NK-92 (cell line): ENCODE results near the gene BRINP1.
"Not testable (repeated sequence)": the region's sequence is repeated elsewhere in the genome, so short reads cannot be mapped to it uniquely, and the experiment has no call there.

Experiments
- DNase-seq: peaks from one replicate; lab custom pipeline; 2025; ENCODE audit not compliant: unreplicated experiment; lab: John Stamatoyannopoulos, UW

BRINP1 gene

DNA sequence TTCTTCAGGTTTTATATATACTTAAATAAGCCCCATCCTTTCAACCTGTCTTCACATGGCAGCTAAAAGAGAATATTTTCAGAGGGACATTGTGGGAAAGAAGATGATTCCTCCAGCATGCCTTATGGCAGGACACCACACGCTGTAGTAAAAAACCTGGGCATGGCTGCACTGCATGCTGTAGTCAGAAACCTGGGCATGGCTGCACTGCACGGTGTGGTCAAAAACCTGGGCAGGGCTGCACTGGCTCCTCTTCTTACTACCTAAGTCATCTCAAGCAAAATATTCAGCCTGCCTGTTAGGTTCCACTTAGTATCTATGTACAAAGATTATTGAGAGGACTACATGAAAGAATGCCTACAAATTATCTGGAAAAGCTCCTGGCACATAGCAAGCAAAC, 153.6 kb downstream of the BRINP1 start:
- DNase-seq: no peak

GRCh38 chr9:119213471-119213870, 155.8 kb downstream of the BRINP1 start:
- DNase-seq: no peak

DNA sequence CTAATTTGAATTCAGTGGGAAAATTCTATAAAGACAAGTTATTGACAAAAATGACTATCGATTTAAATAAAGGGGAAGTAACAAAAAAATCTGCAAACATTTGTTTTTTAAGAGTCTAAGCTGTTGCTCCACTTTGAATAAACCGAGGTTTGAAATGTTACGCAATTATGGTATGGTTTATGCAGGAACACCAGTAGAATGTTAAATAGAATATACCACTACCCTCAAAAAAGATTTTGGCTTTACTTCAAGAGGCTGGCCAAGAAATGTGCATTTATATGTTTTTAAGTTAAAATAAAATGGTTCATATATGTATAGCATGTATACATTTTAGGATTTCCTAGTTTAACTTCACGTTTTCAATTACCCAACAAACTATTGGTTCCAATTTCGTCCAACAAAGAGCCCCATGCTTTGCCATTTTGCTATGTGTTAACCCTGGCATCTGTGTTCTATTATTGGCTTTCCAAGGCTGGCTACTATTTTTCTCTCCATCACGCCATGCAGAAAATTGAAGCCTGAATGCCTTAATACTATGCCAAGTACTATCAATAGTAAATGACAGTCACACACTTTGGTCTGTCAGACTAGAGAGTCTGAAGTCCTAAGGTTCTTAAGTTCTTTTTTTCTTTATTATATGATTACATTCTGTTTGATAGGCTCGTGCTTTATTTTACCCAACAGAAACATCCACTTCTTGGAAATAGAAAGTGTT, 171.2 kb downstream of the BRINP1 start:
- no peak for DNase-seq

DNA sequence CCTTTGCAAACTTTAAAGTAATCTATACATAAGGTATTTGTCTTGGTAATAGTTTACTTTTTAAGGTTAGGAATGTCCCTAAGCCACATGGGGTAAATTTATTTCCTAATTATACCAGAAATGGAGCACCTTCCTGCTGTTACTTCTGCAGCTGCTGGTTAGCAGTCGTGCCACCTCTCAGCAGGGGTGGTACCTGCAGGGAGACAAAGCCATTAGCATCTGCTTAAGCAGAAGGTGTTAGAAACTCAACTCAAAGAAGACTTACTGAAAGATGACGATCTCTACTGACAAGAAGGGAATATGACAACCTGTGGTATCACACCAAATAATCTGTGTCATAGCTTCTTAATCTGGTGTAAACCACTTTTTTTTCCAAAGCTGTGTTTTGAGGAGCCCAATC, 173.7 kb downstream of the BRINP1 start:
- no peak for DNase-seq

DNA sequence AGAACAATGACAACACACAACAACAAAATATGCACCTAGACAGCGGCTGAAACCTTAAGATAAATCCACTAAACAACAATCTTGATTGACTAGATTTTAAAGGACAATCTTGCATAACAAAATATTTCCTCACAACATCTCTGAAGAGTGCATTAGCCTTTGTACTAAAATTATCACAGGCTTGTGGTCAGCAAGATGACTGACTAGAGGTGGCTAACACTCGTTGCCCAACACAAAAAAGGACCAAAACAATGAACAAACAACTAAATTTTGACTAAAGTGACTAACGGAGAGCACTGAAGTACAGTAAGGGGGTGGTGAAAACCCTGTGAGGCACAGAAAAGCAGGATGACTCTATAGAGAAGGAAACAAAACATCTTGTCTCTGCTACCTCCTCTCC, 183.9 kb downstream of the BRINP1 start:
- no peak for DNase-seq

GRCh38 chr9:119184265-119184936, 184.8 kb downstream of the BRINP1 start:
- no peak for DNase-seq

DNA sequence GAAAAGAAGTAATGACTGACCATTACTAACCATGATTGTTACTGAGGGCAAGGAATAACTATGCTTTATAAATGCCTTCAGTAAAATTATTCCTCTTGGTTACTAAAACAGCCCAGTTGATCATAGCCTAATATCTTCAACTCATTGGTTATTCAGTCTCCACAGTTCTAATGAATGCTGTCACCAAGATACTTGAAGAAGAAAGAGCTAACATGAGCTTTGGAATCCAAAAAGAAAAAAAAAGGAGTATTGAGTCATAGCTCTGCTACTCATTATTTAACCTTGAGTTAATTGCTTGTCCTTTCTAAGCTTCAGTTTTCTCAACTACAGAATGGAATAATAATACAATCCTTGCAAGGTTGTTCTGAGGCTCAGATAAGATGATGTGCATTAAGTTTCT, 187.7 kb downstream of the BRINP1 start:
- DNase-seq: no peak

- no peak for DNase-seq
These were observed 188.3 kb downstream of the BRINP1 start for GRCh38 chr9:119180897-119181296.

- DNase-seq: no peak
These were observed 189.5 kb downstream of the BRINP1 start for GRCh38 chr9:119179701-119180100.

DNA sequence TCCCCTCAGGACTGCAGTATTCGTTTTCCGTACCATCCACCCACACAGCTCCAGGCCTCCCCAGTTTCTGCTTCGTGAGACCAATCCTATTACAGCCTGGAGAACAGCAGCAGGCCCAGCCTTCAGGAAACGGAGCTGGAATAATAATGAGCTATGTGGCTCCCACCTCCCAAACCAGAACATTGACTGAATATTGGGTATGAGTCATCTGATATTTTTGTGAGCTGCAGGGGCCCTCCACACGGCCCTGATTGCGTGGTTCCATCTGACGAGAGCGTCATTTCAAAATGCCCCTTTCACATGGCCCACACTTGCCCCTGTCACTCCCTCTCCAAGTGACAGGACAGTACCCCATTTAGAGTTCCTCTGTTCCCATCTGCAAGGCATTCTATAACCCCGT, 192.0 kb downstream of the BRINP1 start:
- DNase-seq: no peak

GRCh38 chr9:119175581-119175980, 193.7 kb downstream of the BRINP1 start:
- DNase-seq: no peak

DNA sequence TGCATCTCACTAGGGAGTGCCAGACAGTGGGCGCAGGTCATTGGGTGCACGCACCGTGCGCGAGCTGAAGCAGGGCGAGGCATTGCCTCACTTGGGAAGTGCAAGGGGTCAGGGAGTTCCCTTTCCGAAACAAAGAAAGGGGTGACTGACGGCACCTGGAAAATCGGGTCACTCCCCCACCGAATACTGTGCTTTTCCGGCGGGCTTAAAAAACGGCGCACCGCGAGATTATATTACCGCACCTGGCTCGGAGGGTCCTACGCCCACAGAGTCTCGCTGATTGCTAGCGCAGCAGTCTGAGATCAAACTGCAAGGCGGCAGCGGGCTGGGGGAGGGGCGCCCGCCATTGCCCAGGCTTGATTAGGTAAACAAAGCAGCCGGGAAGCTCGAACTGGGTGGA, 200.0 kb downstream of the BRINP1 start:
- DNase-seq: not testable (repeated sequence)

DNA sequence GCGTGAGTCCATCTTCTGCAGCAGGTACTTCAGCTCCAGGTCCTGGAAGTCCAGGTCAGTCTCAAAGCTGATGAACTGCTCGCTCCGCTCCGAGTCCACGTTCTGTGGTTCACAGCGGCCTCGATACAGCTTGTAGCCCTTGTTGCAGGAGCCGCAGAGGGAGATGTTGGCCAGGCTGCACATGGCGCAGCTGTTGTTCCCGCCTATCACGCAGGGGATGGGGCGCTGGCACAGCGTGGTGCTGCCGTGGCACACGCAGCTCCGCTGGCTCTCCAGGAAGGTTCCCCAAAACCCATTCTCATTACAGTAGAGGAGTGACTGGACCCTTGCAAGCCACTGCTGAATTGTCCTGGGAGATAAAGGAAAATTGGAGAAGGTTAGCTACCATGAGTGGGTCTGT, 201.4 kb downstream of the BRINP1 start:
- DNase-seq: no peak

DNA sequence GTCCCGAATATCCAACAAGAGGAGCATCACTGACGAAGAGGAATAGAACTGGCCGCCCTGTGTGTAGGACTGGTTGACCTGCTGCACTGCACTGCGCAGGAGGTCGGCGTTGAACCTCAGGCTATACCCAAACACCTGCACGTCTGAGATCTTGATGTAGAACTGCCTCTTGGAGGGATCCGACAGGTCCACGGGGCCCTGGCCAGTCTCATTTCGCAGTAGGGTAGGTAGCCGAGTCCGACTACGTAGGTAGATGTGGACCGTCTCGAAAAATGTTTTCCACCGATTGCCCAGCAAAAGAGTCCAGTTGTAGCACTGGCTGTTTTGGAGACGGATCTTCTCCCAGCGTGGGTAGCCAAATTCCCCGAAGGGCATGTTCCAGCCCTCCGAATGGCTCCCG, 202.0 kb downstream of the BRINP1 start:
- DNase-seq: no peak

DNA sequence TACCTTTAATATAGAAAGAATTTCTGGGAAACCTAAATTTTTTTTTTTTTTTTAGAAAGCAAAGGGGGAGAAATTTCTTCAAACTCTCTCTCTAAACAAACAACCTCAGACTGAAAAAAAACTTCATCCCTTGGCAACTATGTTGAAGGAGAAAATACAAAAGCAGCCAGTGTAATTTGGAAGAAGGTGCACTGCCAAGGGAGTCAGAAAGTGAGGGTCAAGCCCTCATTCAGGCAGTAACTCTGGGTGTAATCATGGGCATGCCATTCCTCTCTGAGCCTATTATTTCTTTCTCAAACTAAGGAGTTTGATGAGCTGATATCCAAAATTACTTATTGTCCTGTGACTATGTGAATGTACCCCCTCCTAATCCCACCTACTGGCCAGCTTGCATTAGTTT, 203.1 kb downstream of the BRINP1 start:
- no peak for DNase-seq

- DNase-seq: no peak
These were observed 204.1 kb downstream of the BRINP1 start for GRCh38 chr9:119165131-119165530.

- DNase-seq: no peak
These were observed 204.5 kb downstream of the BRINP1 start for GRCh38 chr9:119164716-119165115.

GRCh38 chr9:119160551-119160950, 208.7 kb downstream of the BRINP1 start:
- DNase-seq: no peak

DNA sequence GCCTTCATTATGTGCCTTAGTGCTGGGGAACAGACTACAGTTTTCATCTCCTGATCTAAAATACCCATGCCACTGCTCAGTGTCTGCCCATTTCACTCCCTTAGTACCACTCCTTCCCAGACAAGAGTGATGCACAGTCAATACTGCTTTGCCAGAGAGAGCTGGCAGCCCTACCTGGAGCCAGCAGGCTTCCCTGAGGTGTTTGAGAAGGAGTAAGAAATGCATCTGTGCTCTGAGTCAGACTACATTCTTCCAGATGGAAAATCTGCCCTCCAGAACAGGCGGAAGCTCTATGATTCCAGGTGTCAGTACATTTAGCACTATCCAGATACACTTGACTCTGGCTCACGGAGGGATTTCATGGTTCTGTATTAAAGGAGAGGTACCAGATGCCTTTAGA, 209.8 kb downstream of the BRINP1 start:
- DNase-seq: no peak

- DNase-seq: no peak
These were observed 212.0 kb downstream of the BRINP1 start for GRCh38 chr9:119157196-119157595.

DNA sequence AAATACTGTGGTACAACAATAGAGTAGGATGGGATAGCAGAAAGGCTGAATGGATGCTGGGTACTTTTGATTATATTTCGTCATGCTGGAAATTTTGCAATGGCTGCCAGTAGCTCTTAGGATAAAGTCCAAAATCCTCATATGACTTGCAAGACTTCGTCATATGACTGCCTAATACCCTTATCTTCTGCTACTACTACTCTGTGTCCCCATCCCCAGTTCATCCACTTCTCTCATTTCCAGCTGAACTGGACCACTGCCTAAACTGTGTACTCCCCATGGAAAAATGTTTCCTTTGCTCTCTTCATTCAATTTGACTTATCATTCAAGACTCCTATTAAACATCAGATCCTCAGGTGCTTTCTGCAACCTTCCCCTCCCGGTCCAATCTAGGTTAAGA, 212.9 kb downstream of the BRINP1 start:
- no peak for DNase-seq

GRCh38 chr9:119154527-119154926, 214.7 kb downstream of the BRINP1 start:
- no peak for DNase-seq

DNA sequence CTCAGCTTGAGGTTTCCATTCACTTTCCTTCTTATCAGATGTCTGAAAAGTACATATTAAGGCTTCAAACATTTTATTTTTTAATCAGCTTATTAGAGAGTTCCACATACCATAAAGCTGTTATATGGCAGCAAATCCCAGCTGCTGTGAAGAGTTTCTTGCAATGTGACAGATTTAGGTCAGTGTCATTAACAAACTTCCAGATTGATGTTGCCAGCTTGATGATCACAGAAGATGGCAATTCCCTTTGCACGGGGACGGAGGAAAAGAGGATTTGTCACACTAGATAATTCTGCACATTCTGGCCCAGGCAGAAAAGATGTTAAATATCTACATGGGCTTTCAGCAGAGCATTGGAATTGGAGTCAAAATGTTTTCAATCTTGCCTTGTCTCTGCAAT, 215.8 kb downstream of the BRINP1 start:
- no peak for DNase-seq
